HepG2 (cell line): ENCODE results near the gene CPA2.

Experiments used
- IKZF4 ChIP-seq: sonication (generic); formaldehyde crosslinking; IDR thresholded peaks from 2 replicates; pipeline ENCODE4 v1.5.1; 2020; ENCODE audit warnings: borderline replicate concordance, mild to moderate bottlenecking, low read depth, missing genetic modification reagents; ENCODE audit errors: not compliant biosample characterization
- JUNB ChIP-seq: sonication (generic); formaldehyde crosslinking; IDR thresholded peaks from 2 replicates; pipeline ENCODE4 v1.8.0; 2022; ENCODE audit warnings: missing genetic modification reagents, mild to moderate bottlenecking, borderline replicate concordance
- KDM6A ChIP-seq: IDR thresholded peaks from 2 replicates; pipeline ENCODE4 v1.6.1; 2016; ENCODE audit warnings: low read depth
- KLF12 ChIP-seq: sonication (generic); formaldehyde crosslinking; IDR thresholded peaks from 2 replicates; pipeline ENCODE4 v1.4.0; 2020; ENCODE audit warnings: missing genetic modification reagents, borderline replicate concordance
- KLF6 ChIP-seq: IDR thresholded peaks from 2 replicates; pipeline ENCODE4 v1.8.0; 2016; ENCODE audit warnings: missing biosample characterization, missing genetic modification reagents
- POLR2A ChIP-seq, 2 experiments: IDR thresholded peaks; 2 replicates each; pipeline ENCODE4 v1.6.1; 2011; ENCODE audit warnings: low read depth in 2 of 2, low read length in 2 of 2, mild to moderate bottlenecking in 1 of 2, moderate library complexity in 1 of 2; ENCODE audit not compliant: insufficient read depth in 1 of 2
- TARDBP ChIP-seq: sonication (generic); formaldehyde crosslinking; IDR thresholded peaks from 2 replicates; pipeline ENCODE4 v1.8.0; 2022; ENCODE audit warnings: mild to moderate bottlenecking, missing genetic modification reagents
- TCF7 ChIP-seq: sonication (generic); IDR thresholded peaks from 2 replicates; pipeline ENCODE4 v1.6.1; 2016; ENCODE audit warnings: antibody characterized with exemption, low read depth
- YY1 ChIP-seq: IDR thresholded peaks from 2 replicates; pipeline ENCODE4 v1.6.1; 2011; ENCODE audit warnings: low read length, low read depth, moderate library complexity, mild to moderate bottlenecking; ENCODE audit not compliant: insufficient read depth, insufficient replicate concordance
- ZNF138 ChIP-seq: sonication (generic); formaldehyde crosslinking; IDR thresholded peaks from 2 replicates; pipeline ENCODE4 v1.5.0; 2020; ENCODE audit warnings: mild to moderate bottlenecking, low read depth, missing genetic modification reagents
- TF ChIP-seq, protein P1 (sequence below): sonication (generic); formaldehyde crosslinking; IDR thresholded peaks from 2 replicates; pipeline ENCODE4 v1.4.0; 2020; ENCODE audit warnings: mild to moderate bottlenecking, low read depth, missing genetic modification reagents
- TF ChIP-seq, protein P2 (sequence below): sonication (generic); formaldehyde crosslinking; conservative IDR thresholded peaks from 2 replicates; pipeline ENCODE4 v1.8.0; 2022; ENCODE audit warnings: missing genetic modification reagents

- TF ChIP-seq YY1 = no peak
- no peak for TF ChIP-seq TCF7
- TF ChIP-seq KLF6 = no peak
- TF ChIP-seq, protein P1, sequence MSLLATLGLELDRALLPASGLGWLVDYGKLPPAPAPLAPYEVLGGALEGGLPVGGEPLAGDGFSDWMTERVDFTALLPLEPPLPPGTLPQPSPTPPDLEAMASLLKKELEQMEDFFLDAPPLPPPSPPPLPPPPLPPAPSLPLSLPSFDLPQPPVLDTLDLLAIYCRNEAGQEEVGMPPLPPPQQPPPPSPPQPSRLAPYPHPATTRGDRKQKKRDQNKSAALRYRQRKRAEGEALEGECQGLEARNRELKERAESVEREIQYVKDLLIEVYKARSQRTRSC = no peak
- no peak for TF ChIP-seq JUNB (CRISPR knock-in tag)
- TF ChIP-seq ZNF138 (CRISPR knock-in tag) = no peak
- no peak for TF ChIP-seq KLF12 (CRISPR knock-in tag)
- TF ChIP-seq IKZF4 = no peak
- no peak for TF ChIP-seq TARDBP (CRISPR knock-in tag)
- TF ChIP-seq, protein P2, sequence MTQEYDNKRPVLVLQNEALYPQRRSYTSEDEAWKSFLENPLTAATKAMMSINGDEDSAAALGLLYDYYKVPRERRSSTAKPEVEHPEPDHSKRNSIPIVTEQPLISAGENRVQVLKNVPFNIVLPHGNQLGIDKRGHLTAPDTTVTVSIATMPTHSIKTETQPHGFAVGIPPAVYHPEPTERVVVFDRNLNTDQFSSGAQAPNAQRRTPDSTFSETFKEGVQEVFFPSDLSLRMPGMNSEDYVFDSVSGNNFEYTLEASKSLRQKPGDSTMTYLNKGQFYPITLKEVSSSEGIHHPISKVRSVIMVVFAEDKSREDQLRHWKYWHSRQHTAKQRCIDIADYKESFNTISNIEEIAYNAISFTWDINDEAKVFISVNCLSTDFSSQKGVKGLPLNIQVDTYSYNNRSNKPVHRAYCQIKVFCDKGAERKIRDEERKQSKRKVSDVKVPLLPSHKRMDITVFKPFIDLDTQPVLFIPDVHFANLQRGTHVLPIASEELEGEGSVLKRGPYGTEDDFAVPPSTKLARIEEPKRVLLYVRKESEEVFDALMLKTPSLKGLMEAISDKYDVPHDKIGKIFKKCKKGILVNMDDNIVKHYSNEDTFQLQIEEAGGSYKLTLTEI = no peak
- no peak for TF ChIP-seq KDM6A (CRISPR knock-in tag)
- no peak for TF ChIP-seq POLR2A (IDR thresholded peaks at IDR 0.05; ENCODE audit: insufficient read depth in 1 of 2, low read depth in 2 of 2, low read length in 2 of 2)
Observed at GRCh38 chr7:130274296-130274695, 7.6 kb downstream of the CPA2 start.
